Stromal cell of bone marrow (primary cell): ENCODE results near the gene ATG101.

Experiments
- DNase-seq: peaks from one replicate; pipeline ENCODE4 v3.0.0-alpha.2; 2012; ENCODE audit warnings: low read depth

Gene ATG101

GRCh38 chr12:52080403-52081251, 10.8 kb downstream of the ATG101 start:
- no peak for DNase-seq

- no peak for DNase-seq
These were observed 11.5 kb downstream of the ATG101 start for GRCh38 chr12:52081263-52081733.

GRCh38 chr12:52082026-52082668, 12.4 kb downstream of the ATG101 start:
- DNase-seq: no peak

GRCh38 chr12:52082669-52082987, 12.8 kb downstream of the ATG101 start:
- no peak for DNase-seq

- no peak for DNase-seq
These were observed 13.3 kb downstream of the ATG101 start for GRCh38 chr12:52082988-52083637.

- no peak for DNase-seq
These were observed 13.8 kb downstream of the ATG101 start for GRCh38 chr12:52083638-52083996.

- DNase-seq: no peak
These were observed 14.9 kb downstream of the ATG101 start for GRCh38 chr12:52084491-52085231.

- DNase-seq: no peak
These were observed 16.0 kb downstream of the ATG101 start for GRCh38 chr12:52085682-52086180.

- no peak for DNase-seq
These were observed 16.6 kb downstream of the ATG101 start for GRCh38 chr12:52086366-52086765.

GRCh38 chr12:52086944-52087835, 17.4 kb downstream of the ATG101 start:
- DNase-seq: no peak

- no peak for DNase-seq
These were observed 18.4 kb downstream of the ATG101 start for GRCh38 chr12:52087961-52088820.

GRCh38 chr12:52089491-52089890, 19.7 kb downstream of the ATG101 start:
- no peak for DNase-seq

GRCh38 chr12:52090291-52090690, 20.5 kb downstream of the ATG101 start:
- no peak for DNase-seq

GRCh38 chr12:52091061-52091460, 21.3 kb downstream of the ATG101 start:
- DNase-seq: no peak

- no peak for DNase-seq
These were observed 22.1 kb downstream of the ATG101 start for GRCh38 chr12:52091869-52092268.

GRCh38 chr12:52093346-52093745, 23.6 kb downstream of the ATG101 start:
- DNase-seq: no peak

- DNase-seq: no peak
These were observed 26.7 kb downstream of the ATG101 start for GRCh38 chr12:52096332-52097044.

- DNase-seq: no peak
These were observed 27.4 kb downstream of the ATG101 start for GRCh38 chr12:52097045-52097666.
